SK-N-MC (cell line): ENCODE results near the gene INS.

Source experiments
- EZH2 ChIP-seq: fragments of 200-600 bp; sonication (generic); IDR thresholded peaks from one replicate; pipeline ENCODE4 v1.6.1; 2017; ENCODE audit warnings: antibody characterized with exemption
- FOXP2 ChIP-seq: optimal IDR thresholded peaks from 2 replicates; pipeline ENCODE3; 2011; ENCODE audit warnings: mild to moderate bottlenecking, moderate library complexity; ENCODE audit not compliant: insufficient read depth; ENCODE audit errors: extremely low read length, control extremely low read depth
- POLR2AphosphoS5 ChIP-seq: IDR thresholded peaks from 2 replicates; pipeline ENCODE4 v1.6.1; 2012; ENCODE audit warnings: mild to moderate bottlenecking, low read depth, low read length, borderline replicate concordance

DNA sequence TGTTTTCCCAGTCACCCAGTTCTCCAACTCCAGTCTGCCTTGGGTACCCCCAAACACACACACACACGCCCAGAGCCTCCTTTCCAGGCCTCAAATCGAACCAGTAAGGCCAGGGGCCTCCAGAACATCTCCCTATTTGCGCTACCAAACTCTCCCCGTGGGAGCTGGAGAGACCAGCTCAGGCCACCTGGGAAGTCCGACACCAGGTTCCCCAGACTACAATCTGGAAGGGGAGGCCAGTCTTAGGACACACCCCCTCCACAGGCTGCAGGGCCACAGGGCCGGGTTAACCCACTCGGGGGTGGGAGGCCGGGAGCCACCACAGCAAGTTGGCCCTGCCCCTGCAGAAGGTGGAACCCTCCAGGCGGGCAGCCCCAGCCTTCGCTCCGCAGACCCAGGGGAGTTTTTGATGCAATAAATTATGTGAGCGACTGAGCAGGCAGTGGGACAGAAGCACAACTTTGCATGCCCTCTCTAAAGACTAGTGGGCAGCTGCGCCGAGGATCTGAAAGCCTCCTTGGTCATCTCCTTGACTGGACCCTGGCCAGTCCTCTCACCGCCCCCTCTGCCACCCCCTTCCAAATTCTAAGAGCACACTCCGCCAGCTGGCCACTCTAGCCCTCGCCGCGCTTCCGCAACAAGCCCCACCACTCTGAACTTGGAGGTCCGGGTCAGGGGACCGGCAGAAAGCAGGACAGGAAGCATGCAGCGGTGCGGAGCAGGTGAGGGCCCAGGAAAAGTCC lies 24.6 kb downstream of the INS start:
- TF ChIP-seq EZH2 (no peak), POLR2AphosphoS5 (no peak), FOXP2 (no peak)
